ENCODE results near the gene ANKRD33B.
"Not testable (repeated sequence)": the region's sequence is repeated elsewhere in the genome, so short reads cannot be mapped to it uniquely, and the experiment has no call there.

The ANKRD33B gene

DNA sequence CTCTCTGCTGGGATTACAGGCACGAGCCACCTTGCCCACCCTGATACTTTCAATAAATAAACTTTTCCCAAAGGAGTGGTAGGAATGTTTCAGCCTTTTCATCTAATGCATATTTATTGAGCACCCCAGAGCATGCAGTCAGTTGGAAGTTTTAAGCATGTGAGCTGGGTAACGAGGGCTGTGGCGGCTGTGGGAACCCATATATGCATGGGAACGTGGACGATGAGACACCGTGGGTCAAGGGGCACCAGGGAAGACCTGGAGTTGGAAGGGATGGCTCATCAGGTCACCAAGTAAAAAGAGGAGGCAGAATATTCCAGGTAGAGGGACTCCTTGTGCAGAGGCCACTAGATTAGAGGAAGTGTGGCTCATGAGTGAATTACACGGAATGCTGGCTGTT lies 64.7 kb downstream of the ANKRD33B start:
- no peaks in the 10 kb centered on the region for H3K27me3 ChIP-seq
- H3K27ac ChIP-seq, result peak overlapping the region in 2 of 11 experiments; percentile 5 to 30; a peak in 2 of 22 replicates
- no peaks in the 10 kb centered on the region for H3K9me3 ChIP-seq (replicated peaks in 1 of 11)
- peaks cover 51 to 93% (median 85%) of the 10 kb centered on the region in 10 experiments for H3K4me1 ChIP-seq
- no peak for TF ChIP-seq Cebpa-rat (IDR thresholded peaks at IDR 0.05)
- H4K20me1 ChIP-seq, result peaks cover 0 to 62% (median 8%) of the 10 kb centered on the region in 11 experiments; a peak in 9 of 22 replicates
- peak overlapping the region in 8 of 11 experiments; percentile 1 to 94 (median 44); a peak in 5 of 22 replicates for H3K4me2 ChIP-seq
- H3K4me3 ChIP-seq, result no peak overlapping the region
- H3K9ac ChIP-seq, result peak overlapping the region in 1 of 11 experiments; percentile 2; a peak in 2 of 22 replicates
- H3K36me3 ChIP-seq, result peaks cover 0 to 29% (median 12%) of the 10 kb centered on the region in 11 experiments; a peak in 12 of 22 replicates

DNA sequence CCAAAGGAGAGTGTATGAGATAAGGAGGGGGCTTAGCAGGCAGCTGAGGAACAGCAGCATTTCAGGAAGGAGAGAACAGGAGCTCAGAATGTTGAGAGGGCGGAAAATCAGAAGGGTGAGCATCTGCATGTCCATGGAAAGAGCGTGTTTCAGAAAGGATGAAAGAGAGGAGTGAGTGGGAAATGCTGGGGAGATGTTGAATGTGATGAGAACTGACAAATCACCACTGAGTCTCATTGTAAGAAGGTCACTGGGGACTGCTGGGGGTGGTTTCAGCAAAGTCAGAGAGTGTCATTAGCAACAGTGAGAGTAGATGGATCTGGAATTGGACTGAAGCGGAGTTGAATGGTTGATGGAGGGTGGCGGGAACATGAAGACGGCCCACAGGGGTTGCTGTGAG lies 65.8 kb downstream of the ANKRD33B start:
- no peak for TF ChIP-seq Cebpa-rat (IDR thresholded peaks at IDR 0.05)
- peak overlapping the region in 2 of 11 experiments; percentile 10 to 11; a peak in 1 of 22 replicates for H3K27ac ChIP-seq
- H4K20me1 ChIP-seq, result peaks cover 0 to 65% (median 8%) of the 10 kb centered on the region in 11 experiments; a peak in 9 of 22 replicates
- H3K4me2 ChIP-seq, result peak overlapping the region in 7 of 11 experiments; percentile 77 to 94 (median 90); a peak in 10 of 22 replicates
- H3K27me3 ChIP-seq, result no peaks in the 10 kb centered on the region
- H3K9me3 ChIP-seq (replicated peaks in 1 of 11), result no peaks in the 10 kb centered on the region
- peaks cover 0 to 19% (median 7%) of the 10 kb centered on the region in 11 experiments; a peak in 9 of 22 replicates for H3K36me3 ChIP-seq
- H3K4me1 ChIP-seq, result peaks cover 62 to 97% (median 93%) of the 10 kb centered on the region in 10 experiments
- H3K9ac ChIP-seq, result no peak overlapping the region
- H3K4me3 ChIP-seq, result no peak overlapping the region

DNA sequence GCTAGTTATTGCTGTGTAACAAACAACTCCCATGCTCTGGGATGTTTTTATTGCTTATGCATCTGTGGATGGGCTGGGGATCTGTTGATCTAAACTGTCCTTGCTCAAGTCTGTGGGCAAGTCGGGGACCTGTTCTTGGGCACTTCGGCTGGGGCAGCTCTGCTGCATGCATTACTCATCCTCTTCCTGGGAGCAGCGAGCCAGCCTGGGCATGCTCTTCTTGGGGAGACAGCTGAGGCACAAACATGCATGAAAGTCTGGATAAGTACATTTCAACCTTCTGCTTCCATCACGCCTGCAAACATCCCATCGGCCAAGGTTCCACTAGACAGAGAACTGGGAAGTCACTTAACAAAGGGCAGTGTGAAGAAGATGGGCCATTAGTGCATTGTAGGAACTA lies 66.3 kb downstream of the ANKRD33B start:
- Histone ChIP-seq H3K4me3 (no peak overlapping the region), H3K9me3 (replicated peaks in 1 of 11) (no peaks in the 10 kb centered on the region), H3K36me3 (peaks cover 0 to 15% (median 3%) of the 10 kb centered on the region in 11 experiments; a peak in 6 of 22 replicates), H3K27ac (0 out of 22 replicates have a peak overlapping the region, but pooled peaks of 2 of the 11 experiments have one; percentile 8 to 10), H4K20me1 (peaks cover 0 to 66% (median 8%) of the 10 kb centered on the region in 11 experiments; a peak in 9 of 22 replicates), H3K27me3 (no peaks in the 10 kb centered on the region), H3K4me2 (peak overlapping the region in 10 of 11 experiments; percentile 74 to 94 (median 90); a peak in 19 of 22 replicates), H3K4me1 (peaks cover 66 to 97% (median 96%) of the 10 kb centered on the region in 10 experiments), H3K9ac (no peak overlapping the region)
- TF ChIP-seq Cebpa-rat (IDR thresholded peaks at IDR 0.05), result no peak

DNA sequence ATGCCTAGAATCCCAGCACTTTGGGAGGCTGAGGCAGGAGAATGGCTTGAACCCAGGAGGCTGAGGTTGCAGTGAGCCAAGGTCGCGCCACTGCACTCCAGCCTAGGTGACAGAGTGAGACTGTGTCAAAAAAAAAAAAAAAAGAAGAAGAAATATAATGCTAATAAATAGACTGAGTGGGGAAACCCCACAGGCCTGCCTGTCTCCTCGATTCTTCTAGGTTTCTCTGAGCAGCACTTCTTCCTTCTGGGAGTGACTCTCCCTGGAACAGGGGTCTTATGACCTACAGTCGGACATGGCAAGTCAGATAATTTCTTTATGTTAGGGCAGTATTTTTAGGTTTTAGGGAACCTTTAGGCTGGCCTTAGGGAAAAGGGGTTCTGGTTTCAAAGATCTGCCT lies 66.9 kb downstream of the ANKRD33B start:
- Histone ChIP-seq H3K4me2 (peak overlapping the region; percentile 74 to 94 (median 90)), H3K27ac (peak overlapping the region in 8 of 11 experiments; percentile 5 to 88 (median 72); a peak in 9 of 22 replicates), H3K9ac (peak overlapping the region in 10 of 11 experiments; percentile 23 to 75 (median 56); a peak in 9 of 22 replicates), H3K4me1 (peaks cover 72 to 97% (median 96%) of the 10 kb centered on the region in 10 experiments), H4K20me1 (peaks cover 0 to 69% (median 8%) of the 10 kb centered on the region in 11 experiments; a peak in 9 of 22 replicates)
- not testable (repeated sequence) for H3K4me3 ChIP-seq; H3K36me3 ChIP-seq; H3K27me3 ChIP-seq; H3K9me3 ChIP-seq (replicated peaks in 1 of 11)

DNA sequence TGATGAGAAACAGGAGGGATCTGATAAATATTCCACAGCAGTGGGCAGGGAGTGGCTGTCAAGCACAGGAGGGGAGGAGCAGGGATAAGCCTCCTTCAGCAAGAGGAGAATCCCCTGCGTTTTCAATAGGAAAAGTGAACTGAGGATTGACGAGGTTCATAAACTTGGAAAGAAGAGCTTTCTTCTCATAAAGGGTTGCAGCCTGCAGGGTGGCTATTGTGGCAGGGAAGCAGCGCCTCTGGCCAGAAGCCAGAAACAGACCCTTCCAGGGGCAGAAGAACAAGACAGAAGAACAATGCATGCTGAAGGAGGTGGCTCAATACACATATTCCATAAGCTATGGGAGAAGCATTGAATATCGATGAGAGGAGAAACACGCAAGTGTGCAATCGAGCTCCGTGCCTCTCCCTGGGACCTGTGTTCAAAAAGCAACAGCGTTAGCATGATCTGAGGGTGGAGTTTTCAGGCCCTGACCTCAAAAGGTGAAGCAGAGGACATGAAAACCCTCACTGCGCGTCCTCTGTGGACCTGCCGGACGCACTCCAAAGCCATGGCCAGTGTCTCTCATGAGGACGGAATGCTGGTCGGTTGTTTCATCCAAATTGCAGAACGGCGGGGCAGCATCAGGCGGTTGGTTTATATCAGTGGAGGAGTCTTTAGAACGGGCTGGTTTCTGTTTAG lies 67.6 kb downstream of the ANKRD33B start:
- TF ChIP-seq Cebpa-rat (IDR thresholded peaks at IDR 0.05), result no peak
- Histone ChIP-seq H3K36me3 (peaks cover 0 to 16% (median 0%) of the 10 kb centered on the region in 11 experiments; a peak in 4 of 22 replicates), H3K27me3 (no peaks in the 10 kb centered on the region), H3K27ac (peak overlapping the region; percentile 12 to 88 (median 73); a peak in 21 of 22 replicates), H3K4me3 (peak overlapping the region; percentile 6 to 62 (median 41); a peak in 17 of 20 replicates), H3K9me3 (replicated peaks in 1 of 11) (no peaks in the 10 kb centered on the region), H3K4me1 (peaks cover 71 to 97% (median 96%) of the 10 kb centered on the region in 10 experiments), H3K4me2 (peak overlapping the region; percentile 74 to 94 (median 90)), H3K9ac (peak overlapping the region; percentile 31 to 75 (median 59); a peak in 20 of 22 replicates), H4K20me1 (peaks cover 0 to 69% (median 9%) of the 10 kb centered on the region in 11 experiments; a peak in 9 of 22 replicates)

DNA sequence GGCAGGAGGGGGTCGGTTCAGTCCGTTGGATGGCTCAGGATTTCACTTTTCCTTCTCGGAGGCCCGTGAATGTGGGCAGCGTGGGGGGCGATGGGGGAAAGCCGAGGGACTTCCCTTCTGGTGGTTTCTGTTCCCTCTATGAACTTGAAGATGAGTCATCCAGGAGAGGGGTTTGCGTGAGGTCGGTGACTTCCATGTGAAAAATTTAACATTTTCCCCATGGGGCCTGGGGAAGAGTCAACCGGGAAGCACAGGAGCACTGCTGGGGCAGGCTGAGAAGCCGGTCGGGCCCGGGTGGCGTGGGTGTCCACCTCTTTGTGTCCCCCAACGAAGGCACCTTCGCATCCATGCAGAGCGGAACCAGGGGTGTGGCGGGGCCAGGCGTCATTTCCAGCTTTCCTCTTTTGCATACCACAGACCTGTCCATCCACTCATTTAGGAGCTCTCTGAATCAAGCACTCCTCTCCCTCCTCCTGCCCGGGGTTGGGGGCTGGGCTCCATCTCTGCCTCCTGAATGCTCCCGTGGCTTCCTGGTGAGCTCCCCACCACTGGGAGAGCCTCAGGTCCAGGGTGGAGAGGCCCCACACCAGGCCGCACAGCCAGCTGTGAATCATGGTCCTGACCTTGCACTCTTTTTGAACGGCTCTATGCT lies 68.4 kb downstream of the ANKRD33B start:
- TF ChIP-seq Cebpa-rat (IDR thresholded peaks at IDR 0.05), result no peak
- H3K9ac ChIP-seq, result peak overlapping the region; percentile 31 to 75 (median 59); a peak in 20 of 22 replicates
- H3K4me2 ChIP-seq, result peak overlapping the region; percentile 74 to 94 (median 90)
- no peaks in the 10 kb centered on the region for H3K27me3 ChIP-seq
- H3K27ac ChIP-seq, result peak overlapping the region; percentile 5 to 88 (median 73); a peak in 21 of 22 replicates
- H3K9me3 ChIP-seq (replicated peaks in 1 of 11), result 0 out of 22 replicates have a peak, but pooled peaks cover 0 to 4% (median 0%) of the 10 kb centered on the region in 11 experiments
- H3K4me3 ChIP-seq, result peak overlapping the region; percentile 6 to 62 (median 41); a peak in 18 of 20 replicates
- peaks cover 63 to 96% (median 94%) of the 10 kb centered on the region in 10 experiments for H3K4me1 ChIP-seq
- peaks cover 0 to 70% (median 9%) of the 10 kb centered on the region in 11 experiments; a peak in 10 of 22 replicates for H4K20me1 ChIP-seq
- H3K36me3 ChIP-seq, result peaks cover 0 to 24% (median 0%) of the 10 kb centered on the region in 11 experiments; a peak in 9 of 22 replicates

DNA sequence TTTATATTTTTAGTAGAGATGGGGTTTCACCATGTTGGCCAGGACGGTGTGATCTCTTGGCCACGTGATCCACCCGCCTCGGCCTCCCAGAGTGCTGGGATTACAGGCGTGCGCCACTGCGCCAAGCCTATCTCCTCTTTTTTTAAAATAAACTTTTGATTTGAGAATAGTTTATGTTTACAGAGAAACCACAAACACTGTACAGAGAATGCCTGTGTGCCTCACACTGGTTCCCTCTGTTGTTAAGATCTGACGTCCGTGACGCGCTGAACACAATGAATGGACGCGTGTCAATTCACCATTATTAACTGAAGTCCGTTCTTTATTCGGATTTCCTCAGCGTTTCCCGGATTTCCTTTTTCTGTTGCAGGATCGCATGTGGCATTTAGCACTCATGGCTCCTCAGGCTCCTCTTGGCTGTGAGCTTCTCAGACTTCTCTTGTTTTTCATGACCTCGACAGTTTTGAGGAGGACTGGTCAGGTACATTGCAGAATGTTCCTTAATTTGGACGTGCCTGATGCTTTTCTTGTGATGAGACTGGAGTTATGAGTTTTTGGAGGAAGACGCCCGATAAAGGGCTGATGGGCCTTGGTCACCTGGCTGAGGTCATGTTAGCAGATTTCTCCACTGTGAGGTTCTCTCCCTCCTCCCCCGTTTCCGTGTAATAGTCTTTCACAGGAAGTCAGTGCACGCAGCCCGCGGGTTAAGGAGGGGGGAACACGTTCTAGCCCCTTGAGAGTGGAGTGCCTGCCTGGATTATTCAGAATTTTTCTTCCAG lies 69.6 kb downstream of the ANKRD33B start:
- H4K20me1 ChIP-seq, result peaks cover 0 to 72% (median 9%) of the 10 kb centered on the region in 11 experiments; a peak in 10 of 22 replicates
- H3K4me3 ChIP-seq, result peak overlapping the region in 4 of 10 experiments; percentile 12 to 34 (median 22); a peak in 6 of 20 replicates
- H3K36me3 ChIP-seq, result peaks cover 0 to 36% (median 11%) of the 10 kb centered on the region in 11 experiments; a peak in 16 of 22 replicates
- TF ChIP-seq Cebpa-rat (IDR thresholded peaks at IDR 0.05), result no peak
- peak overlapping the region in 10 of 11 experiments; percentile 26 to 88 (median 70); a peak in 18 of 22 replicates for H3K27ac ChIP-seq
- peak overlapping the region; percentile 74 to 94 (median 90) for H3K4me2 ChIP-seq
- H3K27me3 ChIP-seq, result no peaks in the 10 kb centered on the region
- H3K4me1 ChIP-seq, result peaks cover 61 to 89% (median 84%) of the 10 kb centered on the region in 10 experiments
- H3K9ac ChIP-seq, result peak overlapping the region in 10 of 11 experiments; percentile 8 to 67 (median 41); a peak in 19 of 22 replicates
- H3K9me3 ChIP-seq (replicated peaks in 1 of 11), result peaks cover 0 to 15% (median 10%) of the 10 kb centered on the region in 11 experiments; a peak in 16 of 22 replicates
